Measurements from ENCODE around the gene LINGO1.

LINGO1 gene

GRCh38 chr15:77633134-77633912 is 611 bp upstream of the LINGO1 start:
- DNase-seq (ENCODE audit: extremely low read depth in 1 of 2, low read depth in 1 of 2), result peak in 1 of 2 donors; percentile 37

GRCh38 chr15:77631745-77632533 is 773 bp downstream of the LINGO1 start:
- DNase-seq (ENCODE audit: extremely low read depth in 1 of 2, low read depth in 1 of 2), result no peak

GRCh38 chr15:77630956-77631744 is 1.6 kb downstream of the LINGO1 start:
- no peak for DNase-seq (ENCODE audit: extremely low read depth in 1 of 2, low read depth in 1 of 2)

GRCh38 chr15:77630056-77630455 is 2.7 kb downstream of the LINGO1 start:
- no peak for DNase-seq (ENCODE audit: extremely low read depth in 1 of 2, low read depth in 1 of 2)

GRCh38 chr15:77629070-77630030 is 3.4 kb downstream of the LINGO1 start:
- no peak for DNase-seq (ENCODE audit: extremely low read depth in 1 of 2, low read depth in 1 of 2)

GRCh38 chr15:77628010-77628409 is 4.7 kb downstream of the LINGO1 start:
- no peak for DNase-seq (ENCODE audit: extremely low read depth in 1 of 2, low read depth in 1 of 2)

GRCh38 chr15:77627581-77627980 is 5.1 kb downstream of the LINGO1 start:
- DNase-seq (ENCODE audit: extremely low read depth in 1 of 2, low read depth in 1 of 2), result no peak

- DNase-seq (ENCODE audit: extremely low read depth in 1 of 2, low read depth in 1 of 2), result no peak
These were observed 5.6 kb downstream of the LINGO1 start for GRCh38 chr15:77627067-77627466.

- DNase-seq (ENCODE audit: extremely low read depth in 1 of 2, low read depth in 1 of 2), result no peak
These were observed 6.7 kb downstream of the LINGO1 start for GRCh38 chr15:77626002-77626401.

- no peak for DNase-seq (ENCODE audit: extremely low read depth in 1 of 2, low read depth in 1 of 2)
These were observed 7.3 kb downstream of the LINGO1 start for GRCh38 chr15:77625376-77625775.

- DNase-seq (ENCODE audit: extremely low read depth in 1 of 2, low read depth in 1 of 2), result no peak
These were observed 7.8 kb downstream of the LINGO1 start for GRCh38 chr15:77624868-77625267.

GRCh38 chr15:77623755-77624524 is 8.8 kb downstream of the LINGO1 start:
- DNase-seq (ENCODE audit: extremely low read depth in 1 of 2, low read depth in 1 of 2), result no peak

GRCh38 chr15:77622934-77623754 is 9.6 kb downstream of the LINGO1 start:
- DNase-seq (ENCODE audit: extremely low read depth in 1 of 2, low read depth in 1 of 2), result no peak

GRCh38 chr15:77622209-77622933 is 10.3 kb downstream of the LINGO1 start:
- DNase-seq (ENCODE audit: extremely low read depth in 1 of 2, low read depth in 1 of 2), result no peak

- no peak for DNase-seq (ENCODE audit: extremely low read depth in 1 of 2, low read depth in 1 of 2)
These were observed 10.9 kb downstream of the LINGO1 start for GRCh38 chr15:77621847-77622208.

- no peak for DNase-seq (ENCODE audit: extremely low read depth in 1 of 2, low read depth in 1 of 2)
These were observed 11.6 kb downstream of the LINGO1 start for GRCh38 chr15:77620960-77621647.

GRCh38 chr15:77620297-77620696 is 12.4 kb downstream of the LINGO1 start:
- DNase-seq (ENCODE audit: extremely low read depth in 1 of 2, low read depth in 1 of 2), result no peak

All from activated CD8-positive, alpha-beta memory T cell treated with anti-CD3 and anti-CD28 coated beads for 1 hour (primary cell).